GOT3 (cell line): ENCODE data around the gene CFHR4.
"Not testable (repeated sequence)": the region's sequence is repeated elsewhere in the genome, so short reads cannot be mapped to it uniquely, and the experiment has no call there.

Experiments used
- DNase-seq: peaks from one replicate; lab custom pipeline; 2025; ENCODE audit warnings: mixed read lengths; lab: John Stamatoyannopoulos, UW

The CFHR4 gene

DNA sequence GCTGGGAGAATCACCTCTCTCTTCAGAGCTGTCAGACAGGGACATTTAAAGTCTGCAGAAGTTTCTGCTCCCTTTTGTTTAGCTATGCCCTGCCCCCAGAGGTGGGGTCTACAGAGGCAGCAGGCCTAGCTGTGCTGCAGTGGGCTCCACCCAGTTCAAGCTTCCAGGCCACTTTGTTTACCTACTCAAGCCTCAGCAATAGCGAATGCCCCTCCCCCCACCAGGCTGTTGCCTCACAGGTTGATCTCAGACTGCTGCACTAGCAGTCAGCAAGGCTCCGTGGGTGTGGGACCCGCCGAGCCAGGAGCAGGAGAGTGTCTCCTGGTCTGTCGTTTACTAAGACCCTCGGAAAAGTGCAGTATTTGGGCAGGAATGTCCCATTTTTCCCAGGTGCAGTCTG is 53.6 kb downstream of the CFHR4 start:
- not testable (repeated sequence) for DNase-seq

DNA sequence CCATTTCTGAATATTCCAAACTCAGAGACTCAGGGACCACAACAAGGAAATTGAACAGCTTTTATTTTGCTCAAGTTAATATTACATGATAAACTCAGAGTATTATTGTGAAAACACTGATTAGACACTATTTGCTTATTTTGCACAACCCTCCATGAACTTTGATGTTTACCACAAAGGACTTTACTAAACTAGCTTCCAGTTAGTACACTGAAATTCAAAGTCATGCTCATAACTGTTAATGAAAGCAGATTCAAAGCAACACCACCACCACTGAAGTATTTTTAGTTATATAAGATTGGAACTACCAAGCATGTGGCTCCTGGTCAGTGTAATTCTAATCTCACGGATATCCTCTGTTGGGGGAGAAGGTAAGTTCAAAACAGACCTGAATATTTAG is 55.7 kb downstream of the CFHR4 start, which contains the start of gene CFHR2:
CFHR2 (plus strand) TSS at position 171 of the 400 bp plus-strand sequence; CDS start at position 314, 143 bp downstream.
- DNase-seq, result not testable (repeated sequence)

DNA sequence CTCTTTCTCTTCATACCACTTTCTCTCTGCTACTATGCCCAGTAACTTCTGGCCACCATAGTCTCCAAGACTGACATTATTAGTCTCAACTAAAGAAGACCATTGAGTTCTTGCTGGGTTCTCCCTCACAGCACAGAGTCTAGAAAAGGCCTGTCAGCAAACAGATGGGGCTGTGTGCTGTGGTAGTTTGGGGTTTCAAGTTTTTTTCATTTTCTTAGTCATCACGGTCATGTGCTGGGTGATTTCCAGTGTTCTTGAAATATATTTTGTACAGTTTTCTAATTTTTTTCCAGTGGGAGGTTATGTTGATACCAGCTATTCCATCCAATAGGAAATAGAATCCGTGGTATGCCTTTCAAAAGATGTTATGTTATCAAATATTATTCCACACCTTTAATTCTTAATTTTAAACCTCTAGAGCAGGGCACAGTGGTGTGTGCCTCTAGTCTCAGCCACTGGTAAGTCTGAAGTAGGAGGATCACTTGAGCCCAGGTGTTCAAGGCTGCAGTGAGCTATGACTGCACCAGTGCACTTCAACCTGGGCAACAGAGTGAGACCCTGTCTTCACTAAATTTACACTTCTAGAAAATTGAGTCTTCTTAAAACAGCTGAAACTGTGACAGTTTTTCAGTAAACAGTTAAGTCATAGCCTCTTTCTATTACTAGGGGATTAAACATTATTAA is 64.0 kb downstream of the CFHR4 start:
- DNase-seq, result no peak

- DNase-seq, result no peak
These were observed 66.9 kb downstream of the CFHR4 start for GRCh38 chr1:196954778-196955177.

DNA sequence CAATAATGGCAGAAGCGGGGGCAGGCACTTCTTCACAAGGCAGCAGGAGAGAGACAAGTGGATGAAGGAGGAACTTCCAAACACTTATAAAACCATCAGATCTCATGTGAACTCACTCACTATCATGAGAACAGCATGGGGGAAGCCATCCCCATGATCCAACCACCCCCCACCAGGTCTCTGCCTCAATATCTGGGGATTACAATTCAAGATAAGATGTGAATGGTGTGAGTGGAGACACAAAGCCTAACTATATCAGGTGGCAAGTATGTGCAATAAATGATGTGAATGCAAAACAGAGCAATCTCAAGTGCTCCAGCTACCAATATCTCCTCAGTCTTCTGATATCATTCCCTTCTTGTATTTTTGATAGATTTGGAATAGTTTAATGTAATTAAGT is 68.1 kb downstream of the CFHR4 start:
- no peak for DNase-seq

GRCh38 chr1:196960854-196961253 is 73.0 kb downstream of the CFHR4 start:
- DNase-seq, result no peak
